Neural cell (in vitro differentiated cells): ENCODE measurements around the gene SMAD2.

Experiments
- EP300 ChIP-seq: fragments of 450-650 bp; conservative IDR thresholded peaks from 2 replicates; pipeline ENCODE4 v1.6.1; 2014; ENCODE audit warnings: antibody characterized with exemption, mild to moderate bottlenecking, moderate library complexity; ENCODE audit not compliant: poor library complexity, severe bottlenecking
- EZH2 ChIP-seq: fragments of 200-600, 300-800 bp; shearing (Covaris generic), sonication (generic); IDR thresholded peaks from 2 replicates; pipeline ENCODE4 v1.6.1; 2014; ENCODE audit warnings: antibody characterized with exemption, low read length, borderline replicate concordance, mild to moderate bottlenecking; ENCODE audit not compliant: insufficient read depth, poor library complexity, severe bottlenecking
- POLR2AphosphoS5 ChIP-seq: IDR thresholded peaks from 2 replicates; pipeline ENCODE4 v1.6.1; 2012
- RAD21 ChIP-seq: fragments of 450-650 bp; conservative IDR thresholded peaks from 2 replicates; pipeline ENCODE4 v1.6.1; 2014; ENCODE audit warnings: antibody characterized with exemption, mild to moderate bottlenecking, moderate library complexity
- SMC3 ChIP-seq: fragments of 450-650 bp; conservative IDR thresholded peaks from 2 replicates; pipeline ENCODE4 v1.6.1; 2014; ENCODE audit warnings: antibody characterized with exemption, mild to moderate bottlenecking, moderate library complexity; ENCODE audit not compliant: poor library complexity
- TF ChIP-seq, protein P1 (sequence below): fragments of 450-650 bp; IDR thresholded peaks from 2 replicates; pipeline ENCODE4 v1.5.1; 2014; ENCODE audit warnings: antibody characterized with exemption, mild to moderate bottlenecking, moderate library complexity; ENCODE audit not compliant: poor library complexity, severe bottlenecking

DNA sequence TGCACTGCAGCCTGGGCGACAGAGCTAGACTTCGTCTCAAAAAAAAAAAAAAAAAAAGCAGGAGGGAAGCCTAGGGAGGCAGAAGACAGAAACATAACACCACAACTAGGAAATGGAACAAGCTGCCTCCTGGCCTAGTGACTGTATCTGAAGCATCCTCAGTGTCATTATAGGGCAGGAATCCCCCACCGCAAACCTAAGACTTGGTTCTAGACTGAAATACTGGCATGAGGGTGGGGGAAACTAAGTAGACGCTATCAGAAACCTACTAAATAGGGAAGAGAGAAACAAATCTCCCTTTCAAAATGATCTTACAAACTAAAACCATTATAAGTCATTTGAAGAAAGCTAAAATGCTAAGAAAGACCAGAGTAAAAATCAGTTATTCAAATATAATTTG lies 16.4 kb upstream of the SMAD2 start:
- TF ChIP-seq, protein P1, sequence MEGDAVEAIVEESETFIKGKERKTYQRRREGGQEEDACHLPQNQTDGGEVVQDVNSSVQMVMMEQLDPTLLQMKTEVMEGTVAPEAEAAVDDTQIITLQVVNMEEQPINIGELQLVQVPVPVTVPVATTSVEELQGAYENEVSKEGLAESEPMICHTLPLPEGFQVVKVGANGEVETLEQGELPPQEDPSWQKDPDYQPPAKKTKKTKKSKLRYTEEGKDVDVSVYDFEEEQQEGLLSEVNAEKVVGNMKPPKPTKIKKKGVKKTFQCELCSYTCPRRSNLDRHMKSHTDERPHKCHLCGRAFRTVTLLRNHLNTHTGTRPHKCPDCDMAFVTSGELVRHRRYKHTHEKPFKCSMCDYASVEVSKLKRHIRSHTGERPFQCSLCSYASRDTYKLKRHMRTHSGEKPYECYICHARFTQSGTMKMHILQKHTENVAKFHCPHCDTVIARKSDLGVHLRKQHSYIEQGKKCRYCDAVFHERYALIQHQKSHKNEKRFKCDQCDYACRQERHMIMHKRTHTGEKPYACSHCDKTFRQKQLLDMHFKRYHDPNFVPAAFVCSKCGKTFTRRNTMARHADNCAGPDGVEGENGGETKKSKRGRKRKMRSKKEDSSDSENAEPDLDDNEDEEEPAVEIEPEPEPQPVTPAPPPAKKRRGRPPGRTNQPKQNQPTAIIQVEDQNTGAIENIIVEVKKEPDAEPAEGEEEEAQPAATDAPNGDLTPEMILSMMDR = no peak
- TF ChIP-seq RAD21 (no peak), SMC3 (no peak), POLR2AphosphoS5 (no peak), EP300 (no peak), EZH2 (no peak)
